ENCODE measurements around the gene JARID2. TPM values are rescaled to one million over a fixed set of nuclear protein-coding genes. Genes with fewer than 3 reads are reported as not detected.

The JARID2 gene
- total RNA-seq, 1 experiment from 2014 or later, result 6.0 TPM

DNA sequence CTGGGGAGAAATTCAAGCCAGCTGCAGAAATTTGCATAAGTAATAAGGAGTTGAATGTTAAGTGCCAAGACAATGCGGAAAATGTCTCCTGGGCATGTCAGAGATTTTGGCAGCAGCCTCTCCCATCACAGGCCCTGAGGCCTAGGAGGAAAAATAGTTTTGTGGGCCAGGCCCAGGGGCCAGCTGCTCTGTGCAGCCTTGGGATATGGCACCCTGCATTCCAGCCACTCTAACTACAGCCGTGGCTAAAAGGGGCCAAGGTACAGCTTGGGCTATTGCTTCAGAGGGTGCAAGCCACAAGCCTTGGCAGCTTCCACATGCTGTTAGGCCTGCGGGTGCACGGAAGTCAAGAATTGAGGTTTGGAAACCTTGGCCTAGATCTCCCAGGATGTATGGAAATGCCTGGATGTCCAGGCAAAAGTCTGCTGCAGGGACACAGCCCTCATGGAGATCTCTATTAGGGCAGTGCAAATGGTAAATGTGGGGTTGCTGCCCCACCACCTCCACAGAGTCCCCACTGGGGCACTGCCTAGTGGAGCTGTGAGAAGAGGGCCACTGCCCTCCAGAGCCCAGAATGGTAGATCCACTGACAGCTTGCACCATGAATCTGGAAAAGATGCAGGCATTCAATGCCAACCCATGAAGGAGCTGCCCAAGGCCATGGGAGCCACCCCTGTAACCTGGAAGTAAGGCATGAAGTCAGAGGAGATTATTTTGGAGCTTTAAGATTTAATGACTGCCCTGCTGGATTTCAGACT is 290.5 kb downstream of the JARID2 start:
- ATAC-seq, result no peak
- in situ Hi-C loops (cut with HindIII; ENCODE audit: low pct_unique_long_range_greater_than_20kb, low sequenced_read_pairs), result no loop called here
- no peak for DNase-seq (ENCODE audit: low read depth, low spot score)
- no TSS peak for BruUV-seq (replicated peaks)
- H3K4me1 ChIP-seq (ENCODE audit: control insufficient read depth, insufficient read depth, low read length), result no peaks in the 10 kb centered on the region
- intact Hi-C loops (cut with micrococcal nuclease; ENCODE audit: unreplicated experiment), result no loop called here
- H3K4me3 ChIP-seq (ENCODE audit: low read depth in 2 of 2, low read length in 2 of 2), result no peak overlapping the region
- no peak overlapping the region for H3K27ac ChIP-seq (ENCODE audit: low read length)
- H3K9me3 ChIP-seq (ENCODE audit: control insufficient read depth, insufficient read depth, low read depth, low read length), result no peaks in the 10 kb centered on the region
- TF ChIP-seq, protein P1, sequence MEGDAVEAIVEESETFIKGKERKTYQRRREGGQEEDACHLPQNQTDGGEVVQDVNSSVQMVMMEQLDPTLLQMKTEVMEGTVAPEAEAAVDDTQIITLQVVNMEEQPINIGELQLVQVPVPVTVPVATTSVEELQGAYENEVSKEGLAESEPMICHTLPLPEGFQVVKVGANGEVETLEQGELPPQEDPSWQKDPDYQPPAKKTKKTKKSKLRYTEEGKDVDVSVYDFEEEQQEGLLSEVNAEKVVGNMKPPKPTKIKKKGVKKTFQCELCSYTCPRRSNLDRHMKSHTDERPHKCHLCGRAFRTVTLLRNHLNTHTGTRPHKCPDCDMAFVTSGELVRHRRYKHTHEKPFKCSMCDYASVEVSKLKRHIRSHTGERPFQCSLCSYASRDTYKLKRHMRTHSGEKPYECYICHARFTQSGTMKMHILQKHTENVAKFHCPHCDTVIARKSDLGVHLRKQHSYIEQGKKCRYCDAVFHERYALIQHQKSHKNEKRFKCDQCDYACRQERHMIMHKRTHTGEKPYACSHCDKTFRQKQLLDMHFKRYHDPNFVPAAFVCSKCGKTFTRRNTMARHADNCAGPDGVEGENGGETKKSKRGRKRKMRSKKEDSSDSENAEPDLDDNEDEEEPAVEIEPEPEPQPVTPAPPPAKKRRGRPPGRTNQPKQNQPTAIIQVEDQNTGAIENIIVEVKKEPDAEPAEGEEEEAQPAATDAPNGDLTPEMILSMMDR (IDR thresholded peaks at IDR 0.05), result no peak
- TF ChIP-seq SIN3A (IDR thresholded peaks at IDR 0.05; ENCODE audit: borderline replicate concordance, insufficient read depth, low read depth, low read length) (no peak), POLR2AphosphoS5 (IDR thresholded peaks at IDR 0.05; ENCODE audit: low read depth, low read length) (no peak), TCF7L2 (IDR thresholded peaks at IDR 0.05; ENCODE audit: low read depth, low read length) (no peak)
- TF ChIP-seq, protein P2, sequence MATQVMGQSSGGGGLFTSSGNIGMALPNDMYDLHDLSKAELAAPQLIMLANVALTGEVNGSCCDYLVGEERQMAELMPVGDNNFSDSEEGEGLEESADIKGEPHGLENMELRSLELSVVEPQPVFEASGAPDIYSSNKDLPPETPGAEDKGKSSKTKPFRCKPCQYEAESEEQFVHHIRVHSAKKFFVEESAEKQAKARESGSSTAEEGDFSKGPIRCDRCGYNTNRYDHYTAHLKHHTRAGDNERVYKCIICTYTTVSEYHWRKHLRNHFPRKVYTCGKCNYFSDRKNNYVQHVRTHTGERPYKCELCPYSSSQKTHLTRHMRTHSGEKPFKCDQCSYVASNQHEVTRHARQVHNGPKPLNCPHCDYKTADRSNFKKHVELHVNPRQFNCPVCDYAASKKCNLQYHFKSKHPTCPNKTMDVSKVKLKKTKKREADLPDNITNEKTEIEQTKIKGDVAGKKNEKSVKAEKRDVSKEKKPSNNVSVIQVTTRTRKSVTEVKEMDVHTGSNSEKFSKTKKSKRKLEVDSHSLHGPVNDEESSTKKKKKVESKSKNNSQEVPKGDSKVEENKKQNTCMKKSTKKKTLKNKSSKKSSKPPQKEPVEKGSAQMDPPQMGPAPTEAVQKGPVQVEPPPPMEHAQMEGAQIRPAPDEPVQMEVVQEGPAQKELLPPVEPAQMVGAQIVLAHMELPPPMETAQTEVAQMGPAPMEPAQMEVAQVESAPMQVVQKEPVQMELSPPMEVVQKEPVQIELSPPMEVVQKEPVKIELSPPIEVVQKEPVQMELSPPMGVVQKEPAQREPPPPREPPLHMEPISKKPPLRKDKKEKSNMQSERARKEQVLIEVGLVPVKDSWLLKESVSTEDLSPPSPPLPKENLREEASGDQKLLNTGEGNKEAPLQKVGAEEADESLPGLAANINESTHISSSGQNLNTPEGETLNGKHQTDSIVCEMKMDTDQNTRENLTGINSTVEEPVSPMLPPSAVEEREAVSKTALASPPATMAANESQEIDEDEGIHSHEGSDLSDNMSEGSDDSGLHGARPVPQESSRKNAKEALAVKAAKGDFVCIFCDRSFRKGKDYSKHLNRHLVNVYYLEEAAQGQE (IDR thresholded peaks at IDR 0.05; ENCODE audit: insufficient read depth in 1 of 2, low read depth in 2 of 2, low read length in 1 of 2), result no peak
- H3K36me3 ChIP-seq (ENCODE audit: control insufficient read depth, insufficient read depth, low read length), result no peaks in the 10 kb centered on the region
- ChIA-PET POLR2A (no interaction called here), CTCF (no interaction called here)
- H3K27me3 ChIP-seq (ENCODE audit: control insufficient read depth, insufficient read depth, low read length), result no peaks in the 10 kb centered on the region

DNA sequence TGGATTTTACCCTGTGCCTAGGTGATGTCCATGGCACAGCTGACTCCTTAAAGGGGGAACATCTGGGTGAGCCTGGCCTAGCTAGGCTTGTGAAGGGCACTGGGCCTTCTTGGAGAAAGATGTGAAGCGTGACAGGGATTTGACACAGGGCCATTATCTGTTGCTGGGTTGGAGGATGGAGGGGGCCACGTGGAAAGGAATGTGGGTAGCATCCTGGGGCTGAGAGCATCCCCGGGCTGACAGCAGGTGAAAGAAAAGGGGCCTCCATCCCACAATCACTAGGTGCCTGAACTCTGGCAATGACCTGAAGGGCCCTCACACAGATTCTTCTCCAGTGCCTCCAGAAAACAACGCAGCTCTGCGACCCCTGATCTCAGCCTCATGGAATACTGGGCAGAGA is 292.2 kb downstream of the JARID2 start:
- BruUV-seq (replicated peaks), result no TSS peak
- intact Hi-C loops (cut with micrococcal nuclease; ENCODE audit: unreplicated experiment), result no loop called here
- Histone ChIP-seq H3K36me3 (ENCODE audit: control insufficient read depth, insufficient read depth, low read length) (no peaks in the 10 kb centered on the region), H3K9me3 (ENCODE audit: control insufficient read depth, insufficient read depth, low read depth, low read length) (no peaks in the 10 kb centered on the region), H3K4me3 (ENCODE audit: low read depth in 2 of 2, low read length in 2 of 2) (no peak overlapping the region), H3K4me1 (ENCODE audit: control insufficient read depth, insufficient read depth, low read length) (no peaks in the 10 kb centered on the region), H3K27ac (ENCODE audit: low read length) (no peak overlapping the region), H3K27me3 (ENCODE audit: control insufficient read depth, insufficient read depth, low read length) (no peaks in the 10 kb centered on the region)
- ChIA-PET CTCF (no interaction called here), POLR2A (no interaction called here)
- no peak for TF ChIP-seq SIN3A (IDR thresholded peaks at IDR 0.05; ENCODE audit: borderline replicate concordance, insufficient read depth, low read depth, low read length)
- TF ChIP-seq, protein P1 (IDR thresholded peaks at IDR 0.05), result no peak
- TF ChIP-seq TCF7L2 (IDR thresholded peaks at IDR 0.05; ENCODE audit: low read depth, low read length), result no peak
- TF ChIP-seq POLR2AphosphoS5 (IDR thresholded peaks at IDR 0.05; ENCODE audit: low read depth, low read length), result no peak
- TF ChIP-seq, protein P2 (IDR thresholded peaks at IDR 0.05; ENCODE audit: insufficient read depth in 1 of 2, low read depth in 2 of 2, low read length in 1 of 2), result no peak
- no peak for DNase-seq (ENCODE audit: low read depth, low spot score)
- in situ Hi-C loops (cut with HindIII; ENCODE audit: low pct_unique_long_range_greater_than_20kb, low sequenced_read_pairs), result no loop called here
- ATAC-seq, result no peak
